Measurements from ENCODE around the gene CTNND1. TPM values are rescaled to one million over a fixed set of nuclear protein-coding genes. Genes with fewer than 3 reads are reported as not detected.
A peak's percentile ranks its signal among the peaks of the same experiment; 100 is the strongest.
"Not testable (repeated sequence)": the region's sequence is repeated elsewhere in the genome, so short reads cannot be mapped to it uniquely, and the experiment has no call there.

The CTNND1 gene
- total and polyA plus RNA-seq, 2 experiments from 2014 or later, result 39.1 to 136 TPM

- H3K4me3 Mint-ChIP-seq; DNase-seq (ENCODE audit: low spot score); H3K27me3 ChIP-seq (ENCODE audit: insufficient read depth); ATAC-seq; H3K27me3 Mint-ChIP-seq (ENCODE audit: insufficient read depth, low read depth, poor library complexity); H2AFZ ChIP-seq; H3K4me3 ChIP-seq; H3K27ac Mint-ChIP-seq; H3K9me2 ChIP-seq (ENCODE audit: insufficient read depth); H3K4me1 ChIP-seq (ENCODE audit: insufficient read depth); H3K27ac ChIP-seq (ENCODE audit: low read depth); H3F3A ChIP-seq (replicated peaks; ENCODE audit: low read depth); H3K4me2 ChIP-seq: not testable (repeated sequence)
- peaks cover 77% of the 10 kb centered on the region for H3K79me2 ChIP-seq (replicated peaks; ENCODE audit: insufficient read depth)
- H3K36me3 ChIP-seq (ENCODE audit: insufficient read depth), result peaks cover 11% of the 10 kb centered on the region; the same call in 1 of the 2 replicates
- Mint-ChIP-seq H3K36me3 (ENCODE audit: low read depth) (peaks cover 56% of the 10 kb centered on the region), H3K4me1 (peaks cover 11% of the 10 kb centered on the region; the same call in 2 of the 3 replicates), H3K9me3 (peaks cover 18% of the 10 kb centered on the region)
- peaks cover 31% of the 10 kb centered on the region for H4K20me1 ChIP-seq (replicated peaks; ENCODE audit: insufficient read depth)
These were observed 44.9 kb upstream of the CTNND1 start for GRCh38 chr11:57716726-57717125.

GRCh38 chr11:57727185-57727584 lies 34.4 kb upstream of the CTNND1 start:
- Histone ChIP-seq H3K27ac (ENCODE audit: low read depth) (peak overlapping the region; percentile 30), H3K27me3 (ENCODE audit: insufficient read depth) (no peaks in the 10 kb centered on the region), H3K9me2 (ENCODE audit: insufficient read depth) (no peaks in the 10 kb centered on the region), H3K4me3 (no peak overlapping the region), H3F3A (replicated peaks; ENCODE audit: low read depth) (peaks cover 14% of the 10 kb centered on the region; the same call in 1 of the 2 replicates), H2AFZ (no peak overlapping the region), H3K79me2 (replicated peaks; ENCODE audit: insufficient read depth) (peaks cover 100% of the 10 kb centered on the region), H4K20me1 (replicated peaks; ENCODE audit: insufficient read depth) (peaks cover 22% of the 10 kb centered on the region), H3K4me1 (ENCODE audit: insufficient read depth) (peaks cover 16% of the 10 kb centered on the region), H3K36me3 (ENCODE audit: insufficient read depth) (peaks cover 5% of the 10 kb centered on the region; the same call in 1 of the 2 replicates), H3K4me2 (no peak overlapping the region)
- Mint-ChIP-seq H3K9me3 (no peaks in the 10 kb centered on the region), H3K4me3 (no peak overlapping the region), H3K27ac (no peak overlapping the region), H3K36me3 (ENCODE audit: low read depth) (peaks cover 14% of the 10 kb centered on the region; the same call in 2 of the 3 replicates), H3K4me1 (peaks cover 27% of the 10 kb centered on the region), H3K27me3 (ENCODE audit: insufficient read depth, low read depth, poor library complexity) (no peaks in the 10 kb centered on the region)
- no peak for DNase-seq (ENCODE audit: low spot score)
- no peak for ATAC-seq
- TF ChIP-seq ZNF462 (CRISPR knock-in tag; IDR thresholded peaks at IDR 0.05) (no peak), REST (IDR thresholded peaks at IDR 0.05; ENCODE audit: unreplicated experiment) (no peak), NANOG (IDR thresholded peaks at IDR 0.05; ENCODE audit: borderline replicate concordance) (no peak), CREB1 (CRISPR knock-in tag; IDR thresholded peaks at IDR 0.05; ENCODE audit: low read depth) (no peak), STAT1 (IDR thresholded peaks at IDR 0.05; ENCODE audit: unreplicated experiment) (no peak), CTCF (conservative IDR thresholded peaks at IDR 0.05; ENCODE audit: low read depth in 2 of 2) (no peak), JUNB (IDR thresholded peaks at IDR 0.05; ENCODE audit: unreplicated experiment) (no peak), ZNF114 (CRISPR knock-in tag; IDR thresholded peaks at IDR 0.05) (no peak), ZNF331 (CRISPR knock-in tag; IDR thresholded peaks at IDR 0.05; ENCODE audit: low read depth) (no peak), EZH2phosphoT487 (IDR thresholded peaks at IDR 0.05; ENCODE audit: unreplicated experiment) (no peak)

Measured in GM23338 (cell line).